HG02885 (cell line): ENCODE measurements around the gene OR6N2.

Source experiments
- ATAC-seq: cut with Tn5 transposase; IDR thresholded peaks from one replicate; pipeline ENCODE4 v1.9.1; 2021; ENCODE audit warnings: mild to moderate bottlenecking; ENCODE audit not compliant: unreplicated experiment, poor library complexity

Gene OR6N2

GRCh38 chr1:158781104-158781503 lies at the start of gene OR6N2:
OR6N2 (minus strand) TSS chr1:158781204; CDS start chr1:158777635, 3,569 bp downstream.
- ATAC-seq: no peak

- ATAC-seq: peak; percentile 66
These were observed 49.2 kb upstream of the OR6N2 start for GRCh38 chr1:158830074-158830677.

- ATAC-seq: no peak
These were observed 40.7 kb upstream of the OR6N2 start for GRCh38 chr1:158821723-158822122.

- peak; percentile 83 for ATAC-seq
These were observed 38.7 kb upstream of the OR6N2 start for GRCh38 chr1:158819461-158820443.

- ATAC-seq: no peak
These were observed 38.0 kb upstream of the OR6N2 start for GRCh38 chr1:158818975-158819431.

GRCh38 chr1:158818560-158818959 lies 37.6 kb upstream of the OR6N2 start:
- no peak for ATAC-seq

- no peak for ATAC-seq
These were observed 34.0 kb upstream of the OR6N2 start for GRCh38 chr1:158814970-158815369.

- ATAC-seq: no peak
These were observed 32.2 kb upstream of the OR6N2 start for GRCh38 chr1:158813164-158813563.

GRCh38 chr1:158812336-158812735 lies 31.3 kb upstream of the OR6N2 start:
- no peak for ATAC-seq

GRCh38 chr1:158810311-158810710 lies 29.3 kb upstream of the OR6N2 start:
- no peak for ATAC-seq

- no peak for ATAC-seq
These were observed 28.9 kb upstream of the OR6N2 start for GRCh38 chr1:158809862-158810261.

- no peak for ATAC-seq
These were observed 28.3 kb upstream of the OR6N2 start for GRCh38 chr1:158809256-158809655.

GRCh38 chr1:158806916-158807536 lies 26.0 kb upstream of the OR6N2 start:
- ATAC-seq: no peak

- no peak for ATAC-seq
These were observed 22.7 kb upstream of the OR6N2 start for GRCh38 chr1:158803678-158804077.

GRCh38 chr1:158801396-158801795 lies 20.4 kb upstream of the OR6N2 start:
- no peak for ATAC-seq

- no peak for ATAC-seq
These were observed 19.5 kb upstream of the OR6N2 start for GRCh38 chr1:158800526-158800925.

- no peak for ATAC-seq
These were observed 18.7 kb upstream of the OR6N2 start for GRCh38 chr1:158799689-158800088.

- ATAC-seq: no peak
These were observed 17.5 kb upstream of the OR6N2 start for GRCh38 chr1:158798531-158798930.

GRCh38 chr1:158794247-158794646 lies 13.2 kb upstream of the OR6N2 start:
- ATAC-seq: no peak

GRCh38 chr1:158793604-158794003 lies 12.6 kb upstream of the OR6N2 start:
- peak; percentile 53 for ATAC-seq
